OCI-LY1 (cell line): ENCODE results near the gene F2RL1.

Experiments
- CTCF ChIP-seq: fragments of 200-600 bp; sonication (generic), shearing (Covaris generic); IDR thresholded peaks from 2 replicates; pipeline ENCODE4 v1.5.1; 2017; ENCODE audit warnings: mild to moderate bottlenecking, antibody characterized with exemption, low read length, moderate library complexity, mixed read lengths
- EZH2 ChIP-seq: fragments of 200-600 bp; sonication (generic), shearing (Covaris generic); IDR thresholded peaks from 2 replicates; pipeline ENCODE4 v1.8.0; 2017; ENCODE audit warnings: borderline replicate concordance, mixed run types, mild to moderate bottlenecking, antibody characterized with exemption, low read length, moderate library complexity, mixed read lengths

DNA sequence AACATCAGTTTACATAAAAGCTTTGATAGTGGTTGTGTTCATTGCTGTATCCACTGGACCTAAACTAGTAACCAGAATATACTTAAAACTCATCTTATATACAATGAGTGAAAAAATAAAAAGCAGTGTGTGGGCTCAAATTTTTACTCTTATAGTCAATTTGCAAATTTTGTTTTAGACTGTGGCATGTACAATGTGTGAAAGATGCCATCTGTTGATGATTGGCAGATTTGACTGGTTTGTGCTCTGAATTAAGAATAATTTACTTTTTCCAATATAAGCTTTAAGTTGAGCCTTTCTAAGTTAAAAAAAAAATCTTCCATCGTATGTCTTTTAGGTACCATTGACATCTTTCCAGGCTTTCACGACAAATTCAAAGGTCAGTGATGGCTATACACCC lies 42.4 kb upstream of the F2RL1 start:
- TF ChIP-seq CTCF, result no peak
- no peak for TF ChIP-seq EZH2
